ENCODE results near the gene COBL.

COBL gene

DNA sequence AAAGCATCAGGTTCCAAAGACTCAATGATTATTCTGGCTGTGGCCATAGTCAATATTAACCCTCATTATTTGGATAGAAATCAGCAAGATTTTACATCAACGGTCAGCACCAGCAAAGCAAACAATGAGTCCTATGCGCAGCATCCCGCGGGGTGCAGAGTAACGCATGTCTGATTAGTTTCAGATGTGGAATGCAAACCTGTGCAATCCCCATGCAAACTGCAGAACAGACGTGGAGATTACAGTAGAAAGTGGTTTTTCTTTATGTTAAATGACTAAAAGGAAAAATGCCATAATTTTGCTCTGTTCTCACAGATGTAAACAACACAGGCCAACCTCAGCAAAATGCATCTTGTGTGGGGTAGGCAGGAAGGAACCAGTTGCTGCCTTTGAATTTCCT is 275.8 kb downstream of the COBL start:
- no peak for ATAC-seq

DNA sequence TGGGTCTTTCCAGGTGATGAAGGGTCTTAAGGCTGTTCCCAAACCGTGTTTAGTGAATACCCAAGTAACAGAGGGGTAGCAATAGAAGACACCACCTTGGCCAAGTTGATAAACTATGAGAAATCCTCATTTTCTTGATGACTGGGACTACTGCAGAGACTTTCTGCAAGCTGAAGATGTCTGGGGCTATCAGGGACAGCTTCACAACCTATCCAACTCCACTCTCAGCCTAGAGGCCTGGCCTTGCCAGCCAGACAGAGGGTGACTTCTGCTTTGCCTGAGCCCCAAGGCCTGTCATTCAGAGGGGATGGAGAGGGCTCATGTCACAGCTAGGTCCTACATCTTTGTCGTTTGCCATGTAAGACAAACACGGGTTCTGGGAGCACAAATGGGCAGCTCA is 278.0 kb downstream of the COBL start:
- no peak for ATAC-seq

DNA sequence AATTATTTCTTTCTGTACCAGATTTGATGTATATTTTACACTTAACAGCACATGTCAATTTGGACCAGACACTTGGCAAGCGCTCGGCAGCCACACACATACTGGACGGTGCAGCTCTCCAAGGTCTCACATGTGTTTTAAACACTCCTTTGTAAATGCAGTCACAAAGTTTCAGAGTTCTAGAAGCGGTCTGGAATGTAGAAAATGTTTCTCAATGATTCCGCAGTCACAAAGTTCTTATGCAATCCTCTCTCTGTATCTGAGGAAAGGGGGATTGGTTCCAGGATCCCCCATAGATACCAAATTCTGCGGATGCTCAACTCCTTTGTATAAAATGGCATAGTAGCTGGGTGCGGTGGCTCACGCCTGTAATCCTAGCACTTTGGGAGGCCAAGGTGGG is 280.9 kb downstream of the COBL start:
- ATAC-seq, result no peak

DNA sequence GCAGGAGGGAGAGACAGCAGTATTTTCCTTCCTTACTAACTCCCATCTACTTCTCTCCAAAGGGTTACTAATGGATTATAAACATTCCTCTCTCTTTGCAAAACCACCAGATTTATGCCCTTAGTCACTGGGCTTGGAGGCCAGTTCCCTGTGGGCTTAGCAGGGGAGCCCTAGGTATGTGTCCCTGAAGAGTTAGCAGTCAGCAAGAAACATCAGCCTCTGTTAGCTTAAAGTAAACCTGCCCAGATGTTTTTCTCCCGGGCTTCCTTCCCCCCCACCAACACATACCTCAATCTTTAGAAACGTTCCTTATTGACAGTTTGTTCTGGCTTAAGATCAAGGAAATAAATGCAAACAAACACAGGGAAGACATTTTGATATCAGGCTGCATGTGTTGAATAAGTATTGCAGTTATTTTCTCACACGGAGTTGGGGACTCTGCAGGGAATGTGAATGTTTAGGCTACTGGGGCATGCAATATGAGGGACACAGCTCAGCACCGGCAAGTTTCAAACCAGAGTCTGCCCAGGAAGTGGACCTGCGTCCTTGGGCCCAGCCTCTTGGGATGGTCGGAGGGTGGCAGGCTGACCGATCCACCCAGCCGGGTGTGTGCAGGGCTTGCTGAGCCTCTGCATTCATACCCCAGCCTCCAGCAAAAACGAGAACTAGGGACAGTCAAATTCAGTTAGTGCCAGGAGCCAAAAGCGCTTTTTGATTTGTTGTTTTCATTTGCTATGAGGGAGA is 281.9 kb downstream of the COBL start:
- no peak for ATAC-seq

DNA sequence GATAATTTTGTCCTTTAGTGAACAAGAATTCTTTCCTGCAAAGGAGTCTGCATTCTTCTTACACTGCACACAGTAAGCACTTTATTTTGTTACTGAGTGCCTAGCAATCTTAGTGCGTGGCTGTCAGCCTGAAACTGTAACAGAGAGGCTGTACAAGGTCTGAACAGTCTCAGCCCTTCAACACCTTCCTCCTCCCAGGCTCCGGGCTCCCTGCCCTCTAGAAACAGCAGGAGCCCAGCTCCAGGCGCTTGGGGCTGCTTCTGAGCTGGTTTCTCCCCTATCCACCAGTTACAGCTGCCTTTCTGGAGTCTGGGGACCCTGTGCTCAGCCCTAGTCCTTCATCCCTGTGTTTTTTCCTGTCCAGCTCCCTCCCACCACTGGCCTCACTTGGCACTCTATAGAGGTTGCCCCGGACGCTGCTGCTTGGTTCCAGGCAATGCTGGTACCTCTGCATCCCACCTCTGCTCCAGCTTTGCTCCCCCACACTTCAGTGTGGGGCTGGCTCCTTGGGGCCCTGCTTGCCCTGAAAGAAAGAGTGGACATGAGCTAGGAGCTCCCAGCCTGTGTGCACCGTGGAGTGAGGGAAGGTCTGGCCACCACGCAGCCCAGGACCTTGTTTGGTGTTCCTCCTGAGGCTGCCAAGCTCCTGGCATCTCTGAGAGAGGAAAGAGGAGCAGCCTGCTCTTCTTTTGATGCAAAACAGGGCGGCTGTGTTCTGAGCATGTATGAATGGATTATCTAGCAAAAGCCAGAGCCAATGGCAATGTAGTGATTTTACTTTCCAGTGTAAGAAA is 282.7 kb downstream of the COBL start:
- ATAC-seq, result no peak

DNA sequence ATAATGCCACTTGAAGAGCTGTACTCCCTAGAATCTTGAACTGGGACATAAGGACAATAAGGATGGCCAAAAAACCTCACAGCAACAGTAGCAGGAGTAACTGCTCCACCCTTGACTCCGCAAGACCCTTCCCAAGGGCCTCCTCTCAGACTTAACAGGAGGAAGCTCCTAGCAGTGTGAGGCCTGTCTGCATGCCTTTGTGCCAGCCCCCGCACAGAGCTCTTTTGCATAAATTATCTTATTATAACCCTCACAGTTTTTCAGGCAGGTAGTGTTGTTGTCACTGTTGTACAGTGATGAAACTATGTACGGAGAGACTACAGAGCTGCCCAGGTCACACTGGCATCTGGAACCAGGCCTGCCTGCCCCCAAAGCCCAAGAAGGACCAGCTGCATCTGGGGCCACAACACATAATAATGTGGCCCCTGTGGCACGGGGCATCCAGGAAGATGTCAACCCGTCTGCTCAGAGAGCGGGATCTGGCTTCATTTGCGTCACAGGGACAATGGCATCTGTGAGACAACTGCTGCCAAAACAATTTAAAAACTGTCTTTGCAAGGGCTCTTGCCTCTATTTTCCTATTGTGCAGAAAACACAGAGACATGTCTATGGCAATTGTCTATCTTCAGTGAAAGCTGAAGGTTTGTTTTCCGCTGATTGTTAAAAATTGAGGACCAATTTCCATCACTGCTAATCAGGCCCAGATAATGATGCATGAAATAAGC is 284.7 kb downstream of the COBL start:
- ATAC-seq, result no peak

DNA sequence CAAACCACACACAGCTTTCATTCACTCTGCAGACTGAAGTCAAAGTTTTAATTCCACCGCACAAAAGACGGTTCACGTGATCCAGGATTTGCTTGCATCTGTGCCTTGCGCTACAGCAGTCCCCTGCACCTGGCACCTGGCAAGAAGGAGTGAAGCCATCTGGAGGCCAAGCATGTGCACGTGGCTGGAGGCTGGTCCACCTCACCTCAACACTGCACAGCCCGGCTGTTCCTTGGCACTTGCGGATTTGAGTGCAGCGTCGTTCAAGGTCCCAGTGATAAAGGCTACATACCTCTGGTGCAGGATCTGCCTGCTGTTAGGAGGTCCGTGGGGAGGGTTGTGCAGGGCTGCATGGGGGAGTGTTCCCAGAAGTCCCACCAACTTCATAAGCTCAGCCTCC is 285.4 kb downstream of the COBL start:
- no peak for ATAC-seq

DNA sequence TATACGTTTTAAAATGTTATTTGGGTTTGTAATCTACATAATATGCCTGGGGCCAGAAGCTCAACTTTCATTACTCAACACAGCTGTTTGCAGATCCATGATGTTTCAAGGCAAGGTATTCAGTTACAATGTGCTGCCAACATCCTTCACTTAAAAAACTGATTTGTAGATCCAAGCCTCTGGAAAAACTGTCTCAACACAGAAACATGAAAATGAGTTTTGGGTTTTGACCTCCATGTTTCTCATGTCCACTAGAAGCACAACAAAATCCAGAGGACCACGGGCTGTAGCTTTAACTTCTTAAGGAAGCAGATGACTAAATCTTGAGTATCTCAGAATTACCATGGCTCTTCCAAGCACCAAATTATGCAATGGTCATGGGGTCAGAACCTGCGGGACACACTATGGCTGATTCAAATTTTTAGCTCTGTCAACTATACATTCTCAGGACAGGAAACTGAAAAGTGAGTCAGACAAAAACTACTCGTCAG is 286.9 kb downstream of the COBL start:
- ATAC-seq, result no peak

DNA sequence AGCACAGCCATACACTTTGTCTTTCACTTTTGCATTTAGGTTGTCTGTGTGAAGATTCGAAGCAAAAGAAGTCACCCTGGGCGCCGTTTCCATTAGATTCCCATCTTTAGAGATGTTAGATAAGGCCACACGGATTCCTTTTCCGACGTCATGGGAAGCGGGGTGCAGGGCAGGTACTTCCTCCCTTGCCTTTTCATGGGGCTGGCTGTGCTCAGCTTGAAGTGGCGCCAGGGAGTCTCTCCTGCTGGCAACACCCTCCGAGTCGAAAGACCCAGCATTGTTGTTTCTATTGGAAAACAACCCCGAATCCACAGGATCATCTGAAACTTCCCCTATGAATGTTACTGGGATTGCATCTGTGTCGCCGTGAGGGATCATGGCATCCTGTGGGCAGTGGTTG is 287.5 kb downstream of the COBL start:
- ATAC-seq, result no peak

DNA sequence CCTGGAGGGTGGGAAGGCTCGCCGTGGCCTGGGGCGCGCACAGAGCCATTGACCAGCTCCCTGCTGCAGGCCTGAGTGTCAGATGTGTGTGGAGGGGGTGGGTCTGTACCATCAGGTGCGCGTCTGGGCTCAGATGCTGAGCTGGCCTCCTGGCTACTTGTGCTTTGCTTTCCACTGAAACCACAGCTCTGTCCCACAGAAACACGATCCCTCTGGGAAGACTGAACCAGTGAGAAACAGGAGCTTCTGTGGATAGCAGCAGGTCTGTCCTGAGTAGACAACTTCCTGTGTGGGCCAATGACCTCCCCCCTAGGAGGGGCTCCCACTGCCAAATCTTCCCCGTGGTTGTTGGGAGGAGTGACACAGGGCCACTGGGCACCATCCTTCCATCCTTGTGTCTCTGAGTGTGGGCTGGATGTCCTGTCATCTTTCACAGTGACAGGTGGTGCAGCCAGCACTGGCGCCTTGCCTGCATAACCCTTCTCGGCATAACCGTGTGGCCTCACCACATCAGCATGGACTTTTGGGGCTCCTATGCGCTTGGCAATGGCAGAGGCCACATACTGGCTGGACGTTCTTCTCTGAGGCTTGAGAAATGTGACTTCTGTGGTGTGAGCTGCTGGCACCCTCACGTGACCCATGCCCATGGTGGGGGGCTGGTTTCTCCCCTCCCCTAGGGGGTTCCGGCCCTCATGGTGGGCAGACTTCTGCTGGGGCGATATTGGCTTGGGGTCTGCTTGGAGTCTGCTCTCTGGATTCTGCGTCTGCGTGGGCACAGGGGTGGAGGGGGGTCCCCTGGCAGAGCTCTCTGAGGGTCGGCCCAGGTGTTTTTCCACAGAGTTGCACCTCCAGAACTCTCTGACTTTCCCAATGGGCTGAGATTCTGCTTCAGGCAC is 288.4 kb downstream of the COBL start:
- ATAC-seq, result no peak

DNA sequence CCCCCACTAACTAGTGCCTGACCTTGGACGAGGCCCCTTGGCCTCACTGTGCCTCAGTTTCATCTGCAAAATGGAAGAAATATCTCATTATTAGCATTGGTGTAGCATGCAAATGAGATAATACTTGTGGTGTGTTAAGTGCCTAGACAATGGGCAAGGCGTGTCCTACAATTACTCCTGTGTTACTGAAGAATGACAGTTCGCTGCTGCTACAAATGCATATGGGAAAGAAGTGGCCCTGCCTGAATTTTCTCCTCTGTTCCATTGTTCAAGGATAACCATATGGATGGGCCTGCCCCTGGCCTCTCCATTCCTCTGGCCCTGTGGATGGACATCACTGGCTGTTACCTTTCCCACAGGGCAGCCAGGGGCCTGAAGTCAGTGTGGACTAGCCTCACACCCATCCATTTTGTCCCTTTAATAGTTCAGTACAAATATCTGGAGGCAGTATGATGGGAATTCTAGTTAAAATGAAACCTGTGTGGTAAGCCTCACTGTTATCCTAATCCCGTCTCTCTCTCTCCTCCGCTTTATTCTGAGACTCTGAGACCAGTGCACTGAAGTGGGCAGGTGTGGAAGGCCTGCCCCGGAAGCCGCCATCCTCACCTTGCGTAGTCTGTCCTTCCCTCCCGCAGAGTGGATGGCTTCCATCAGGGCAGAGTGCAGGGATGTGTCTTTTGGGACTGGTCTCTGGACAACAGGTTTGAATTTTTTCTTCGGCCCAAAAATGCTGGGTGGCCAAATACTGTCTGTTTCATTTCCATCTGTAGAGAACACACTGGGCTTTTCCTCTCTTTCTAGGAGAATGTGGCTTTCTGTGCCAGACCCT is 289.3 kb downstream of the COBL start:
- no peak for ATAC-seq

DNA sequence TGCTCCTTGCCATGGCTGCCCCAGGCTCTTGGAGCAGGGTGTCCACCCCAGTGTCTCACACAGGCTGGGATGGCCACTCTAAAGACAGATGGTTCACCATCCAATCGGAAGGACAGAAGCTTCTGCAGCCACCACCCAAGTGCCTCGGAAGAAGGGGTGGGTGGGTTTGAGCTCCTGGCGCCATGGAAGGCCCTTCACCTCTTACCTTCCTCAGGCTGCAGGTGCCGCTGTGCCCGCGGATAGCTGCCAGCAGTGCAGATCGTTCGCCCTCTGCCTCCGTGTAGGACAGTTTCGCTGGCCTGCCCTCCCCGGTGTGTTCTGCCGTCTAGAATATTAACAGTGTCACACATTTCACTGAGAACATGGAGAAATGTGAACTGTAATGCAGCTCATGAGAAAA is 290.3 kb downstream of the COBL start:
- no peak for ATAC-seq

DNA sequence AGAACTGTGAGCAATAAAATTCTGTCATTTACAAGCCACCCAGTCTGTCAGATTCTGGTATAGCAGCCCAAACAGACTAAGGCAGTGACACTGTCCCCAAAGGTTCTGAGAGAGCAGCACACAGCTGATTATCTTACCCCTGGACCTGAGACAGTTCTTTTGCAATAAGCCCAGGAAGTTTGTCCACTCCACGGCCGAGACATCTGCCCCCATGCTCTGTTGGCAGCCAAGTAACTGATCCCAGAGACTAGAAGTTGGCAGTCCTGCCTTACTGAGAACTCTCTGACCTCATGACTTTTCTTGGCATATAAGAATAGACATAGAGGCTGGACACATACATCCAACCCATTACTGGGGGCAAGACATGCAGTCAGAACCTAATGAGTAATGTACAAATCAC is 290.9 kb downstream of the COBL start:
- no peak for ATAC-seq

DNA sequence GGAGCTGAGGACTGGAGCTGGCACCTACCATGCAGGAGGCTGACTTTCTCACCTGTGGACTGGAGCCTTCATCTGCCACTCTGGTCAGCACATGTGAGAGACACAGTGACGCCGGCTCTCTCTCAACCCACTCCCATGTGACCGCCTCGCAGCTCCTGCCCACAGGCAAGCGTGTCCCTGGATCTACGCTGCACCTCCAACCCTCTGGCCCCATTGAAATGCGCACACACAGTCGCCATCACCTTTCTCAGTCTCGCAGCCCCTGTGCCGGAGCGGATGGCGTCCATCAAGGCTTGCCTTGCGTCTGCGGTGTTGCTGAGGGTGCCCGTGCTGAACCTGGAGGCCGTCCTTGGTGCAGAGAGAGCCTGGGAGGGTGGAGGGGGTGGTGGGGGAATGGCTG is 291.7 kb downstream of the COBL start:
- ATAC-seq, result no peak

DNA sequence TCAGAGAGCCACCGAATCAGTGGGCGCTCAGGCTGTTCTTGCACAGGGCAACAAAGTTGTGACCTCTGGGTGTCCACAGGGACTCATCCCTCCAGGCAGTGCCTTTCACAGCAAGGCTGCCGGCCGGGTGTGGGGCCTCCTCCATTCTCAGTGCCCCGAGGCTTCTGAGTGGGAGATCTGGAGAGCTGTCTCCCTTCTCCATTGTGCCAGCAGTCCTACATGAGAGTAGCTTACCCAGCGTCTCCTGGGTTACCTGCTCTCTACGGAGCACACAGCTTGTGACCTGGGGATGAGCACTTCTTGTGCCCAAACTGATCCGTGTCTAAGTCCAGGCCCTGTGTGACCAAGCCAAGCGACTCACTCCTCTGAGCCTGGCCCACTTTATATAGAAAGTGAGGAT is 293.1 kb downstream of the COBL start:
- no peak for ATAC-seq

DNA sequence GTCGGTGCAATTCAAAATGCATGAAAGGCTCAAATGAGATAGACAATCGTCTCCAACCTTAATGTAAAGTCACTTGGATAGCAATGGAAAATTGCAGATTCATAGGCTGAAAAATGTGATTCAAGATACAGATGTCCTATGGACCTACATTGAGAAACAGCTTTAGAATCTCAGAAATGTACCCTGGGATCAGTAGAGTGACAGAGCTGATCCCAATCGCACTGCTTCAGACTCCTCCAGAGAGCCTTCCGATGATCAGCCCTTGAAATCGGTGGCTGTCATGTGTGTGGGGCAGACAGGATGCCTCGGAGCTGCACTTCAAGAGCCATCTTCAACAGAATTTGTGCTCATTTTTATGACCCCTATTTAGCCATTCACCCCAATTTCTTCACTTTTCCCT is 293.8 kb downstream of the COBL start:
- ATAC-seq, result no peak

DNA sequence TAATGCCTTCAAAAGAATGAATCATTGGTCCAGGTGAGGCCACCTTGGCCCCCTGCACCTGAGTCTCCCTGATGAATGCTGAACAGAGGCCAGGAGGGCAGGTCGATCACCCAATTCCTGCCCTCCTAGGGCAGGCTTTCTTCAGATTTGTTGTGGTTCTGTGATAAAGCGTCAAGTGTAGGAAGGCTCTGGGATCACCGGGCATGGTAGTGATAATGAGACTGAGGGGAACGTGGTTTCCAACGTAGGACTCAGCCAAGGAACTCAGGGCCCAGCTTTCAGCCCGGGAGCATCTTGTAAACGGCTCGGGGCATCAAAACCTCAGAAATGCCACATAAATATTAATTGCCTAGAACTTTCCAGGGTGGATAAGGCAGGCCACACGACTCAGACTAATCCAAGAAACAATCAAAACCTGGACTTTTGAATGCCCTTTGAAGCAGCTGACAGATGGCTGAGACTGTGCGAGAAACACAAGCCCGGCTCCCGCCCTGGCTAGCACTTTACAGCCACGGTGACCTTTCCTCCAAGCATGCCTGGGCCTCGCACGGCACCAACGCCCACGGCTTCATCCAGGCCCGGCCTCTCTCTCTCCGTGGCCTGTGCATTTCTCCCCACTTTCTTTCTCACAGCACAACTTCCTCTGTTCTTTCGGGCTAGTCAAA is 294.6 kb downstream of the COBL start:
- no peak for ATAC-seq

DNA sequence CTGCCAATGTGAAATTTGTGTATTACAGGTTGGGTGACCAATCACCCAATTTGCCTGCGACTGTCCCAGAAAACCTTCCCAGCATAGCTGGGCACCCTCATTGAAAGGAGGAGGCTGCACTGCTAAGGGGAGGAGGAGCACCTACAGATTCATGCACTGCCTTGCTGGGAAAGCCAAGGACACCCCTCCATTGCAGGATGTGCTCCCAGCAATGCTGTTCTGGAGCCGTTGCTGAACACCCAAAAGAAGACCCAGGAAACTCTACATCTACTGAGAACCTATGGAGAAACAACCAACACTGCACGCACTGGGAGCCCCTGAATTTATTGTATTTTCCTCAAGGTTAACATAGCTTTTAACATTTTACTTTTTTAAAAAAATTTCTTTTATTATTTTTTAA is 295.7 kb downstream of the COBL start:
- no peak for ATAC-seq

DNA sequence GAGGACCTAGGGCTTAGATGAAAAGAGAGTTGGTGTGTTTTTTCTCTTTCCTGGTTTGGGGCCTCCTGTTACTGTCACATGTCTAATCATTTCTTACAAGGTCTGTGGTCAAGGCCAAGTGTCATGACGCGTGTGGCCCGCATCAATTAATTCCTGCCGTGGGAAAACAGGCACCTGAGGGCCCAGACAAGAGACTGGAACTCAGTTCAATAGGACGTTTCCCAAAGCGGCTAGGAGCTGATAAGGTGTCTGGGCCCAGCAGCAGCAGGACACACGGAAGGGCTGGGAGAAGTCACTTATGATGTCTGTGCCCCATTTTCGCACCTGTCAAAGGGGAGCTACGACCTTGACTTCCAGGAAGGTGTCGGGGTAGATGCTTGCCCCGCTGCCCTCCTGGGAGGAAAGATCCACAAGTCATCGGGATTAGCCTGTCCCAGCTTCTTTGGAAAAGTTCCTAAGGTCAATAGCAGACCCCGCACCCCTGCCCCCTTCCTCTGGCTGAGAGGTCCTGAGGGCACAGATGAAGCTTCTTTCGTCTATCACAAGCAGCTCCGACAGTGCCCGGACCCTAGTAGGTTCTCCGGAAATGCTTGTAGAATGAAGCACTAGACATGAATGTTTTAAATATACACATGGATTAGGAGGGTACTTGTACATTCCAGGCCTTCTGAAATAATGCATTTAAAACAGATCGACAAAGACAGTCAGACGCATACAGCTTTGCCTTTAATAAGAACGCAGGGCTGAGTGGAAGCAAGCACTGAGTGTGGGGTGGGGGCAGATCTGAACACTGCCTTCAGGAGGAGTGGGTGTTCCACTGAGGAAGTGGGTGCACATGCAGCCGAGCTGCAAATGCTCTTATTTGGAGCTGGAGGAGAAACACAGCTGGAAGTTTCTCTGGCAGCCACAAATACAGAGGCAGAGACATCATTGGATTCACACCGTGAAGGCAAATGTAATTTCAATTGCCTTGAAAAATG is 296.4 kb downstream of the COBL start:
- no peak for ATAC-seq
